Measurements from ENCODE around the gene TGFB1.

The TGFB1 gene

DNA sequence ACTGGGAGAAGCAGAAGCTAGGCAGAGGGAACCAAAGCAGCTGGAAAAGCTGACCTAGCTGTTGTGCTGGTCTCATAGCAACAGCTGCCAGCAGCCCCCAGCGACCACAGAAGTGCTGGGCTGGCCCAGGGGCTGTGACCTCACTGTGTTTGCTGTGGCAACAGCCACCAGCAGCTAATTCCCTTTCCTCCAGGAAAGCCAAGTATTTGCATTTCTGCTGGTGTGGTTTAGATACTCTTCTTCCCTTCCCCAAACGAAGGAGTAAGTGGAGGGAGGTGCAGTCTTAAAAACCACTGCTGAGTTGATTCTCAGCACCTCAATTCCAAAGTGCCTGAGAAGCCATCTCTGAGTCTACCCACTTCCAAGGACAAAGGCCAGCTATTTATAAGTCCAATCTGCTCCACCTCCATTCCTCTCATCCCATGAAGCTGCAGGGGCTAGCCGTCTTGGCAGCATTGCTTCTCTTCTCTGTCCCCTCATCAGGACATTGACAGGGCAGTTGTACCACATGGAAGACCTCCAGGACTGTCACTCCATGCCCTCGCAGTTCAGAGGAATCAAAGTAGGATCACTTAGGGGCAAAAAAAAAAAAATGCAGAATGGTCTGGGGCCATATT, 55.3 kb downstream of the TGFB1 start (continued):
- no peak for TF ChIP-seq ZFP3 (CRISPR knock-in tag; IDR thresholded peaks at IDR 0.05)
- TF ChIP-seq PPARA (CRISPR knock-in tag; IDR thresholded peaks at IDR 0.05; ENCODE audit: borderline replicate concordance), result no peak
- TF ChIP-seq, protein P1, sequence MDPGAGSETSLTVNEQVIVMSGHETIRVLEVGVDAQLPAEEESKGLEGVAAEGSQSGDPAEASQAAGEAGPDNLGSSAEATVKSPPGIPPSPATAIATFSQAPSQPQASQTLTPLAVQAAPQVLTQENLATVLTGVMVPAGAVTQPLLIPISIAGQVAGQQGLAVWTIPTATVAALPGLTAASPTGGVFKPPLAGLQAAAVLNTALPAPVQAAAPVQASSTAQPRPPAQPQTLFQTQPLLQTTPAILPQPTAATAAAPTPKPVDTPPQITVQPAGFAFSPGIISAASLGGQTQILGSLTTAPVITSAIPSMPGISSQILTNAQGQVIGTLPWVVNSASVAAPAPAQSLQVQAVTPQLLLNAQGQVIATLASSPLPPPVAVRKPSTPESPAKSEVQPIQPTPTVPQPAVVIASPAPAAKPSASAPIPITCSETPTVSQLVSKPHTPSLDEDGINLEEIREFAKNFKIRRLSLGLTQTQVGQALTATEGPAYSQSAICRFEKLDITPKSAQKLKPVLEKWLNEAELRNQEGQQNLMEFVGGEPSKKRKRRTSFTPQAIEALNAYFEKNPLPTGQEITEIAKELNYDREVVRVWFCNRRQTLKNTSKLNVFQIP (CRISPR knock-in tag; IDR thresholded peaks at IDR 0.05; ENCODE audit: borderline replicate concordance, low read depth), result no peak
- no peak for TF ChIP-seq ZNF8 (CRISPR knock-in tag; IDR thresholded peaks at IDR 0.05)

DNA sequence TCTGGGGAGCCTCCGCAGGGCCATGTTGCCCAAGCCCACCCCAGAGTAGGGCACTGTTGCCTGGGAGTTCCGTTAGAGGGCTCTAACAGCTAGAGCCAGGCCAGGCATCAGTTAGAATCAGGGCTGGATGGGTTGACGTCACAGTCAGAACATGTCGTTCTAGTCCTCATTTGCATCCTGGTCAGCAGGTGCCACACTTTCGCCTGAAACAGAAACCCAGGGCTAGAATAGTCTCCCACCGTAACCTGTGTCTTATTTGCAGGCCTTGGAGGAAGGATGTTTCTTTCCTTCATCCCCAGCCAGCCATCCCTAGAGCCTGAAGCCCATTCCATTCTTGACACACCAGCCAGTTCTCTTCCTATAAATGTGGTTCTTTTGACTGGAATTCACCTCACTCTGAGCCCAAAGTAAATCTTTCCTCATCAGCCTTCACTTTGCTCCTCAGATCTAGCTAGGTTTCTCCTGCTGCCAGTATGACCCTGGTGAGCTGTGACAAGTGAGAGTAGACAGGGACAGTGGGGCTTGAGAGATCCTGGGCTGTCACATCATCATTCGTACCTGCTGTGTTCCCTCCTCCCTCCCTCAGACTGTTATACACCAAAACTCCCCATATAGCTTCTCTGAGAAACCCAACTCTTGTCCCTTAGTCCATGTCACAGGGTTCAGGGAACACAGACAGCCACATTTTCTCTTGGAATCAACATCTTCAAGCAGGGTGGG, 55.9 kb downstream of the TGFB1 start:
- TF ChIP-seq ZNF565 (CRISPR knock-in tag; conservative IDR thresholded peaks at IDR 0.05; ENCODE audit: low read depth) (no peak), BACH2 (CRISPR knock-in tag; IDR thresholded peaks at IDR 0.05; ENCODE audit: borderline replicate concordance) (no peak), ZNF70 (CRISPR knock-in tag; IDR thresholded peaks at IDR 0.05) (no peak), ARNTL (CRISPR knock-in tag; IDR thresholded peaks at IDR 0.05; ENCODE audit: borderline replicate concordance, low read depth) (no peak), ZC3H10 (CRISPR knock-in tag; IDR thresholded peaks at IDR 0.05) (no peak), PATZ1 (CRISPR knock-in tag; IDR thresholded peaks at IDR 0.05; ENCODE audit: borderline replicate concordance) (no peak), TOX (CRISPR knock-in tag; IDR thresholded peaks at IDR 0.05; ENCODE audit: borderline replicate concordance) (no peak), PPARA (CRISPR knock-in tag; IDR thresholded peaks at IDR 0.05; ENCODE audit: borderline replicate concordance) (no peak), ZFP3 (CRISPR knock-in tag; IDR thresholded peaks at IDR 0.05) (no peak), ESRRG (CRISPR knock-in tag; IDR thresholded peaks at IDR 0.05) (no peak), RARB (CRISPR knock-in tag; IDR thresholded peaks at IDR 0.05) (no peak), ZFP30 (CRISPR knock-in tag; IDR thresholded peaks at IDR 0.05) (no peak), GLIS3 (CRISPR knock-in tag; IDR thresholded peaks at IDR 0.05) (no peak), OSR1 (CRISPR knock-in tag; IDR thresholded peaks at IDR 0.05) (no peak)
- TF ChIP-seq, protein P2, sequence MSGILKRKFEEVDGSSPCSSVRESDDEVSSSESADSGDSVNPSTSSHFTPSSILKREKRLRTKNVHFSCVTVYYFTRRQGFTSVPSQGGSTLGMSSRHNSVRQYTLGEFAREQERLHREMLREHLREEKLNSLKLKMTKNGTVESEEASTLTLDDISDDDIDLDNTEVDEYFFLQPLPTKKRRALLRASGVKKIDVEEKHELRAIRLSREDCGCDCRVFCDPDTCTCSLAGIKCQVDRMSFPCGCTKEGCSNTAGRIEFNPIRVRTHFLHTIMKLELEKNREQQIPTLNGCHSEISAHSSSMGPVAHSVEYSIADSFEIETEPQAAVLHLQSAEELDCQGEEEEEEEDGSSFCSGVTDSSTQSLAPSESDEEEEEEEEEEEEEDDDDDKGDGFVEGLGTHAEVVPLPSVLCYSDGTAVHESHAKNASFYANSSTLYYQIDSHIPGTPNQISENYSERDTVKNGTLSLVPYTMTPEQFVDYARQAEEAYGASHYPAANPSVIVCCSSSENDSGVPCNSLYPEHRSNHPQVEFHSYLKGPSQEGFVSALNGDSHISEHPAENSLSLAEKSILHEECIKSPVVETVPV (CRISPR knock-in tag; IDR thresholded peaks at IDR 0.05), result no peak
- TF ChIP-seq, protein P3, sequence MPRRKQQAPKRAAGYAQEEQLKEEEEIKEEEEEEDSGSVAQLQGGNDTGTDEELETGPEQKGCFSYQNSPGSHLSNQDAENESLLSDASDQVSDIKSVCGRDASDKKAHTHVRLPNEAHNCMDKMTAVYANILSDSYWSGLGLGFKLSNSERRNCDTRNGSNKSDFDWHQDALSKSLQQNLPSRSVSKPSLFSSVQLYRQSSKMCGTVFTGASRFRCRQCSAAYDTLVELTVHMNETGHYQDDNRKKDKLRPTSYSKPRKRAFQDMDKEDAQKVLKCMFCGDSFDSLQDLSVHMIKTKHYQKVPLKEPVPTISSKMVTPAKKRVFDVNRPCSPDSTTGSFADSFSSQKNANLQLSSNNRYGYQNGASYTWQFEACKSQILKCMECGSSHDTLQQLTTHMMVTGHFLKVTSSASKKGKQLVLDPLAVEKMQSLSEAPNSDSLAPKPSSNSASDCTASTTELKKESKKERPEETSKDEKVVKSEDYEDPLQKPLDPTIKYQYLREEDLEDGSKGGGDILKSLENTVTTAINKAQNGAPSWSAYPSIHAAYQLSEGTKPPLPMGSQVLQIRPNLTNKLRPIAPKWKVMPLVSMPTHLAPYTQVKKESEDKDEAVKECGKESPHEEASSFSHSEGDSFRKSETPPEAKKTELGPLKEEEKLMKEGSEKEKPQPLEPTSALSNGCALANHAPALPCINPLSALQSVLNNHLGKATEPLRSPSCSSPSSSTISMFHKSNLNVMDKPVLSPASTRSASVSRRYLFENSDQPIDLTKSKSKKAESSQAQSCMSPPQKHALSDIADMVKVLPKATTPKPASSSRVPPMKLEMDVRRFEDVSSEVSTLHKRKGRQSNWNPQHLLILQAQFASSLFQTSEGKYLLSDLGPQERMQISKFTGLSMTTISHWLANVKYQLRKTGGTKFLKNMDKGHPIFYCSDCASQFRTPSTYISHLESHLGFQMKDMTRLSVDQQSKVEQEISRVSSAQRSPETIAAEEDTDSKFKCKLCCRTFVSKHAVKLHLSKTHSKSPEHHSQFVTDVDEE (CRISPR knock-in tag; IDR thresholded peaks at IDR 0.05), result no peak
- TF ChIP-seq, protein P1 (CRISPR knock-in tag; IDR thresholded peaks at IDR 0.05; ENCODE audit: borderline replicate concordance, low read depth), result no peak
- TF ChIP-seq, protein P4, sequence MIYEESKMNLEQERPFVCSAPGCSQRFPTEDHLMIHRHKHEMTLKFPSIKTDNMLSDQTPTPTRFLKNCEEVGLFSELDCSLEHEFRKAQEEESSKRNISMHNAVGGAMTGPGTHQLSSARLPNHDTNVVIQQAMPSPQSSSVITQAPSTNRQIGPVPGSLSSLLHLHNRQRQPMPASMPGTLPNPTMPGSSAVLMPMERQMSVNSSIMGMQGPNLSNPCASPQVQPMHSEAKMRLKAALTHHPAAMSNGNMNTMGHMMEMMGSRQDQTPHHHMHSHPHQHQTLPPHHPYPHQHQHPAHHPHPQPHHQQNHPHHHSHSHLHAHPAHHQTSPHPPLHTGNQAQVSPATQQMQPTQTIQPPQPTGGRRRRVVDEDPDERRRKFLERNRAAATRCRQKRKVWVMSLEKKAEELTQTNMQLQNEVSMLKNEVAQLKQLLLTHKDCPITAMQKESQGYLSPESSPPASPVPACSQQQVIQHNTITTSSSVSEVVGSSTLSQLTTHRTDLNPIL (CRISPR knock-in tag; IDR thresholded peaks at IDR 0.05; ENCODE audit: low read depth), result no peak
- no peak for ATAC-seq
